ENCODE measurements around the gene GLDN.

The GLDN gene

DNA sequence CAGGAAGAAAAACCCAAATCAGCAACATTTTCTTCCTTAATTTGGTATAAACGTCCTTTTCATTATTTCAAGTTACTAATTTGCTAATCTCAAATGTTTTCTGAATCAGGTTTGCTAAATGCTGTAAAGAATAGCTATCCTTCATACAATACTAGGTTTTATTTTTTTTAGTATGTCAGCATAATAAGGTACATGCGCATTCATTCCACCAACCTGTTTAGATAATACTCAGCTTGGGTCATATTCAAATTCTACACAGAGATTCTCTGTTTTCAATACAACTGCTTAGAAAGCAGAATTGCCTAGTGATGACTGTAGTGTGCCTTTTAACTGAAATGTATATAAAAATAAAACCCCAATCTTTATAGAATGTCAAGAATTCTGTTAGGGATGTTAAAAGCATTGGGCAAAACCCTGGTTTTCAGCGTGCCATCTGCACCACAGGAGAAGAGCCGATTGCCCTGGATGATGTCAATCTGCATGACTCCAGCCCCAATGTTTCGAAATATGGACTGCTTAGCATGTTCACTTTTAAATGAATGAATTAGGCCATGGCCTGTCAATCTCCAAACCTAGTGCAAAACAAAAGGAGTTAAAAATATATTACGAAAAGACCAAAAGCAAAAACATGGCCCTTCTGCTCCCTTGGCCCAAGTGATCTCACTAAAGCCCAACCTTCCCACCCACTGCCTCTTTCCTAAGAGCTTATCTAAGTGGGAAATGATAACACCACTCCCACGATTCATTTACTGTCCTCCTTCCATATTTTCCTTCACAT lies 107.4 kb downstream of the GLDN start:
- Histone ChIP-seq H3K27me3 (replicated peaks; ENCODE audit: control insufficient read depth, insufficient read depth, low read length) (no peaks in the 10 kb centered on the region), H3K4me3 (replicated peaks; ENCODE audit: low read depth, low read length) (no peak overlapping the region), H3K36me3 (ENCODE audit: control insufficient read depth, insufficient read depth, low read length) (peaks cover 2% of the 10 kb centered on the region; the same call in 1 of the 2 replicates)
- DNase-seq (ENCODE audit: extremely low read depth, insufficient read length) = no peak
- TF ChIP-seq, protein P1, sequence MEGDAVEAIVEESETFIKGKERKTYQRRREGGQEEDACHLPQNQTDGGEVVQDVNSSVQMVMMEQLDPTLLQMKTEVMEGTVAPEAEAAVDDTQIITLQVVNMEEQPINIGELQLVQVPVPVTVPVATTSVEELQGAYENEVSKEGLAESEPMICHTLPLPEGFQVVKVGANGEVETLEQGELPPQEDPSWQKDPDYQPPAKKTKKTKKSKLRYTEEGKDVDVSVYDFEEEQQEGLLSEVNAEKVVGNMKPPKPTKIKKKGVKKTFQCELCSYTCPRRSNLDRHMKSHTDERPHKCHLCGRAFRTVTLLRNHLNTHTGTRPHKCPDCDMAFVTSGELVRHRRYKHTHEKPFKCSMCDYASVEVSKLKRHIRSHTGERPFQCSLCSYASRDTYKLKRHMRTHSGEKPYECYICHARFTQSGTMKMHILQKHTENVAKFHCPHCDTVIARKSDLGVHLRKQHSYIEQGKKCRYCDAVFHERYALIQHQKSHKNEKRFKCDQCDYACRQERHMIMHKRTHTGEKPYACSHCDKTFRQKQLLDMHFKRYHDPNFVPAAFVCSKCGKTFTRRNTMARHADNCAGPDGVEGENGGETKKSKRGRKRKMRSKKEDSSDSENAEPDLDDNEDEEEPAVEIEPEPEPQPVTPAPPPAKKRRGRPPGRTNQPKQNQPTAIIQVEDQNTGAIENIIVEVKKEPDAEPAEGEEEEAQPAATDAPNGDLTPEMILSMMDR (IDR thresholded peaks at IDR 0.05; ENCODE audit: insufficient read depth, low read length, poor library complexity, severe bottlenecking) = no peak

DNA sequence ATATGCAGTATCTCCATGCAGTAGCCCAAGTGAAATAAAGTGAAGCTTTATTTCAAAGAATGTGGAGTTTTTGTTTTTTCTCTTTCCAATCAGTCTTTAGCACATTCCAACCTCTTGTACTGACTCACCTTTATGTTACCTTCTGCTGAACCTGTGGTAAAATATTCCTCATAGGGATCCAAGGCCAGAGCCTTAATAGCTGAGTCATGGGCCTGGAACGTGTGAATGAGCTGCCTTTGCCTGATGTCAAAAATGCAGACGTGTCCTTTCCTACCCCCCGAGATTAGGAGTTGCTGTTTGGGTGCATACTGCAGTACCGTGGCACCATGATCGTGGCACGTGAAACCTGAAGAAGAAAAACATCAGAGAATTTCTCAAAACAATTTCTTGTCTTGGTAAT lies 108.5 kb downstream of the GLDN start:
- Histone ChIP-seq H3K27me3 (replicated peaks; ENCODE audit: control insufficient read depth, insufficient read depth, low read length) (no peaks in the 10 kb centered on the region), H3K4me3 (replicated peaks; ENCODE audit: low read depth, low read length) (no peak overlapping the region), H3K36me3 (ENCODE audit: control insufficient read depth, insufficient read depth, low read length) (peaks cover 2% of the 10 kb centered on the region; the same call in 1 of the 2 replicates)
- TF ChIP-seq, protein P1 (IDR thresholded peaks at IDR 0.05; ENCODE audit: insufficient read depth, low read length, poor library complexity, severe bottlenecking) = no peak
- no peak for DNase-seq (ENCODE audit: extremely low read depth, insufficient read length)
